ENCODE data around the gene NPEPPS. TPM values are rescaled to one million over a fixed set of nuclear protein-coding genes. Genes with fewer than 3 reads are reported as not detected.
A peak's percentile ranks its signal among the peaks of the same experiment; 100 is the strongest.

The NPEPPS gene
- total and polyA plus RNA-seq, 2 of the 8 experiments (the other 6 are each of a cell fraction or from before 2014, with no cell fraction given) = 53.6 to 118 TPM

GRCh38 chr17:47663912-47664623 is 133.2 kb downstream of the NPEPPS start:
- H4K5ac ChIP-seq (ENCODE audit: insufficient read length, low read depth, low read length) = no peak overlapping the region
- FAIRE-seq (peak; percentile 82), DNase-seq (ENCODE audit: low read depth in 1 of 2, low spot score in 2 of 2) (peak in 1 of 2 experiments; percentile 73)
- no peak overlapping the region for H3K4me3 ChIP-seq (ENCODE audit: extremely low read depth in 1 of 4, insufficient read depth in 2 of 4, low read depth in 3 of 4, low read length in 4 of 4)
- H3K9me3 ChIP-seq (ENCODE audit: insufficient read depth in 2 of 2, low read depth in 1 of 2, low read length in 1 of 2) = no peaks in the 10 kb centered on the region
- peaks cover 7 to 21% of the 10 kb centered on the region in 2 experiments for H4K20me1 ChIP-seq (replicated peaks in 1 of 2; ENCODE audit: control insufficient read depth in 1 of 2, insufficient read depth in 2 of 2, low read length in 2 of 2)
- H2BK12ac ChIP-seq (ENCODE audit: low read depth, low read length) = no peak overlapping the region
- no peak overlapping the region for H2BK20ac ChIP-seq (ENCODE audit: low read length)
- H3K27me3 ChIP-seq (replicated peaks in 1 of 4; ENCODE audit: control insufficient read depth in 3 of 4, extremely low read depth in 1 of 4, insufficient read depth in 3 of 4, low read length in 3 of 4) = no peaks in the 10 kb centered on the region
- no peak overlapping the region for H2BK5ac ChIP-seq (ENCODE audit: low read depth, low read length)
- H2BK15ac ChIP-seq (ENCODE audit: low read length) = no peak overlapping the region
- no peak overlapping the region for H3K23ac ChIP-seq (ENCODE audit: insufficient read length)
- H3K23me2 ChIP-seq (ENCODE audit: low read depth, low read length) = no peaks in the 10 kb centered on the region
- no peak overlapping the region for H3K4me2 ChIP-seq (ENCODE audit: insufficient read depth in 1 of 2, low read depth in 2 of 2, low read length in 2 of 2)
- no peak overlapping the region for H3K27ac ChIP-seq (ENCODE audit: low read depth, low read length)
- no peak overlapping the region for H4K8ac ChIP-seq (ENCODE audit: extremely low read depth, insufficient read depth, low read length)
- no peak overlapping the region for H3K4ac ChIP-seq (replicated peaks; ENCODE audit: insufficient read length, low read depth, low read length)
- H2BK120ac ChIP-seq (replicated peaks; ENCODE audit: low read depth, low read length) = no peak overlapping the region
- H3K18ac ChIP-seq (ENCODE audit: extremely low read depth, low read length) = no peak overlapping the region
- POLR2A ChIA-PET (ENCODE audit: partially characterized antibody) = interaction anchor here (0.6 to 46.3 kb wide), 3 partner anchors 2 to 399 kb away, joined by 3 to 1575 read pairs (median 1575); partner anchors contain the start of genes KPNB1 and TBKBP1
- H3K56ac ChIP-seq (replicated peaks; ENCODE audit: insufficient read length, low read depth, low read length) = no peak overlapping the region
- 64% methylated on average over 6 of the region's 6 CpGs; no CpG with 5 or more reads in 1 of the 2 experiments for WGBS, 2 experiments (ENCODE audit: extremely low coverage in 1 of 2, insufficient coverage in 1 of 2, insufficient read length in 1 of 2, insufficient replicate concordance in 2 of 2, low coverage in 1 of 2, low lambda C conversion rate in 2 of 2, missing lambda C conversion rate in 1 of 2)
- H3K4me1 ChIP-seq (replicated peaks in 1 of 4; ENCODE audit: control insufficient read depth in 3 of 4, insufficient read depth in 4 of 4, low read length in 3 of 4) = peaks cover 0 to 10% (median 7%) of the 10 kb centered on the region in 4 experiments; a peak in 3 of 7 replicates
- peak; percentile 84 for TF ChIP-seq POLR2AphosphoS5 (IDR thresholded peaks at IDR 0.05; ENCODE audit: low read depth, low read length)
- TF ChIP-seq RAD21 (IDR thresholded peaks at IDR 0.05 in 1 of 2, conservative IDR thresholded peaks at IDR 0.05 in 1 of 2; ENCODE audit: low read depth in 2 of 2, low read length in 2 of 2) = peak; percentile 50 to 58
- TF ChIP-seq CTCF (IDR thresholded peaks at IDR 0.05; ENCODE audit: control extremely low read depth in 1 of 3, insufficient read depth in 1 of 3, low read depth in 1 of 3, low read length in 3 of 3) = peak; percentile 56 to 92 (median 65)
- no peak for TF ChIP-seq CTBP2 (IDR thresholded peaks at IDR 0.05; ENCODE audit: borderline replicate concordance, insufficient read depth, insufficient read length, low read length)
- peak; percentile 62; the same call in 1 of the 2 replicates for TF ChIP-seq ATF2 (IDR thresholded peaks at IDR 0.05; ENCODE audit: low read length)
- H3K79me2 ChIP-seq (ENCODE audit: control insufficient read depth in 1 of 2, insufficient read depth in 2 of 2, low read length in 2 of 2) = peaks cover 0 to 31% of the 10 kb centered on the region in 2 experiments; a peak in 2 of 4 replicates
- H3K79me1 ChIP-seq (ENCODE audit: low read depth, low read length) = no peaks in the 10 kb centered on the region
- CTCF ChIA-PET (ENCODE audit: partially characterized antibody) = interaction anchor here (0.7 to 7.1 kb wide), 19 partner anchors 7 to 543 kb away, joined by 3 to 107 read pairs (median 7); partner anchors contain the start of gene KPNB1
- H2AK5ac ChIP-seq (ENCODE audit: low read depth, low read length) = no peak overlapping the region
- H3K36me3 ChIP-seq (ENCODE audit: control insufficient read depth in 2 of 4, insufficient read depth in 4 of 4, low read length in 3 of 4) = peaks cover 51 to 95% (median 83%) of the 10 kb centered on the region in 4 experiments
- no peak overlapping the region for H2AFZ ChIP-seq (ENCODE audit: low read length)
- no peak overlapping the region for H3K14ac ChIP-seq (ENCODE audit: insufficient read length)
- H3K9ac ChIP-seq (replicated peaks in 1 of 4; ENCODE audit: extremely low read depth in 1 of 4, low read depth in 3 of 4, low read length in 3 of 4) = no peak overlapping the region
- no peak overlapping the region for H4K91ac ChIP-seq (replicated peaks; ENCODE audit: insufficient read length, low read length)

All from H1 (cell line).